NCI-H2107 treated with DMSO at 0.1 percent for 48 hours (cell line): ENCODE results near the gene ENG.

Experiments used
- DNase-seq: peaks from one replicate; lab custom pipeline; 2025; ENCODE audit not compliant: unreplicated experiment; lab: John Stamatoyannopoulos, UW

ENG gene

GRCh38 chr9:127866535-127866934, 12.1 kb upstream of the ENG start:
- DNase-seq: no peak

- no peak for DNase-seq
These were observed 11.4 kb upstream of the ENG start for GRCh38 chr9:127865645-127866464.

- no peak for DNase-seq
These were observed 8.7 kb upstream of the ENG start for GRCh38 chr9:127863191-127863621.

GRCh38 chr9:127862075-127863011, 7.9 kb upstream of the ENG start:
- DNase-seq: no peak

- no peak for DNase-seq
These were observed 6.3 kb upstream of the ENG start for GRCh38 chr9:127860779-127861178.

GRCh38 chr9:127860260-127860659, 5.8 kb upstream of the ENG start:
- no peak for DNase-seq

GRCh38 chr9:127858041-127858512, 3.6 kb upstream of the ENG start:
- DNase-seq: no peak

- no peak for DNase-seq
These were observed 2.8 kb upstream of the ENG start for GRCh38 chr9:127857278-127857677.

- DNase-seq: no peak
These were observed 2.3 kb upstream of the ENG start for GRCh38 chr9:127856729-127857116.

GRCh38 chr9:127856094-127856728, 1.8 kb upstream of the ENG start:
- DNase-seq: no peak

- DNase-seq: no peak
These were observed 1.1 kb upstream of the ENG start for GRCh38 chr9:127855522-127855921.

- DNase-seq: no peak
These were observed 502 bp upstream of the ENG start for GRCh38 chr9:127854960-127855359.

GRCh38 chr9:127853312-127854183, 910 bp downstream of the ENG start:
- DNase-seq: no peak

- no peak for DNase-seq
These were observed 1.6 kb downstream of the ENG start for GRCh38 chr9:127852829-127853228.

- no peak for DNase-seq
These were observed 4.1 kb downstream of the ENG start for GRCh38 chr9:127850286-127850830.

- no peak for DNase-seq
These were observed 5.5 kb downstream of the ENG start for GRCh38 chr9:127848756-127849504.

- no peak for DNase-seq
These were observed 6.4 kb downstream of the ENG start for GRCh38 chr9:127847833-127848755.

GRCh38 chr9:127847178-127847510, 7.3 kb downstream of the ENG start:
- no peak for DNase-seq
